Measurements from ENCODE around the gene LPGAT1. TPM values are rescaled to one million over a fixed set of nuclear protein-coding genes. Genes with fewer than 3 reads are reported as not detected.

Gene LPGAT1
- total and polyA plus RNA-seq, 2 donors (not counting 3 experiments of a cell fraction or from before 2014, with no cell fraction given), result 6.1 to 46.0 TPM

DNA sequence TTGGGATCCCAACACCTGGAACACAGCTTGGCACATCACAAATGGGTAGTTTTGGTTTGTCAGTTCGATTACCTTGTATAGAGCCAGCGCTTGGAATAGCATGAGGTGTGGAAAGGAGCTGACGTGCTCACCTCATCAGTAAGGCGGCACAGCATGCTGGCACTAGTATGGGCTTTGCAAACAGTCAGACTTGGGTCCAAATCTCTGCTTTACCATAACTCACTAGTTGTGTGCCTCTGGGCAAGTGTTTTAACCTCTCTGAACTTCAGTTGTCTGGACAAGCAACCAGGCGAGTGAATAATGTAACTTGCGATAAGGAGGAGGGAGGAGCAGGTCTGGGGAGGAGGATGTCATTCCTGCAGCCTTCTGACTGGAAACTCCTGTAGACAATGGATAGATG lies 128.8 kb downstream of the LPGAT1 start:
- no peak overlapping the region for H3K9ac ChIP-seq (replicated peaks; ENCODE audit: extremely low read depth, insufficient read depth, low read length)
- intact Hi-C loops (cut with micrococcal nuclease), result no loop called here
- no peaks in the 10 kb centered on the region for H4K20me1 ChIP-seq (replicated peaks; ENCODE audit: control insufficient read depth, extremely low read depth, insufficient read depth, low read length)
- H2AFZ ChIP-seq (ENCODE audit: low read depth, low read length), result no peak overlapping the region
- no peaks in the 10 kb centered on the region for H3K9me3 ChIP-seq (replicated peaks; ENCODE audit: control insufficient read depth, insufficient read depth, low read length)
- no peaks in the 10 kb centered on the region for H3K9me1 ChIP-seq (replicated peaks; ENCODE audit: control insufficient read depth, extremely low read depth, insufficient read depth, low read length)
- H3K4me3 ChIP-seq (replicated peaks in 1 of 3; ENCODE audit: insufficient read depth in 1 of 3, low read depth in 1 of 3, low read length in 3 of 3), result no peak overlapping the region
- no peak overlapping the region for H3K27ac ChIP-seq (ENCODE audit: insufficient read depth, low read depth, low read length)
- peaks cover 10 to 11% of the 10 kb centered on the region in 2 experiments for H3K27me3 ChIP-seq (ENCODE audit: control insufficient read depth in 2 of 2, insufficient read depth in 2 of 2, low read length in 2 of 2)
- FAIRE-seq (no peak), DNase-seq (ENCODE audit: low read depth, low spot score) (no peak)
- TF ChIP-seq, protein P1, sequence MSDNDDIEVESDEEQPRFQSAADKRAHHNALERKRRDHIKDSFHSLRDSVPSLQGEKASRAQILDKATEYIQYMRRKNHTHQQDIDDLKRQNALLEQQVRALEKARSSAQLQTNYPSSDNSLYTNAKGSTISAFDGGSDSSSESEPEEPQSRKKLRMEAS (IDR thresholded peaks at IDR 0.05; ENCODE audit: insufficient read depth, insufficient read length), result no peak
- no peak for TF ChIP-seq POLR2A (IDR thresholded peaks at IDR 0.05; ENCODE audit: low read depth, low read length)
- no peak for TF ChIP-seq EZH2 (IDR thresholded peaks at IDR 0.05; ENCODE audit: borderline replicate concordance, low read depth, low read length, severe bottlenecking)
- no peak for TF ChIP-seq MYC (IDR thresholded peaks at IDR 0.05; ENCODE audit: low read depth, low read length)
- no peak for TF ChIP-seq GATA2 (IDR thresholded peaks at IDR 0.05; ENCODE audit: insufficient read depth, insufficient read length, low read depth, low read length)
- TF ChIP-seq, protein P2, sequence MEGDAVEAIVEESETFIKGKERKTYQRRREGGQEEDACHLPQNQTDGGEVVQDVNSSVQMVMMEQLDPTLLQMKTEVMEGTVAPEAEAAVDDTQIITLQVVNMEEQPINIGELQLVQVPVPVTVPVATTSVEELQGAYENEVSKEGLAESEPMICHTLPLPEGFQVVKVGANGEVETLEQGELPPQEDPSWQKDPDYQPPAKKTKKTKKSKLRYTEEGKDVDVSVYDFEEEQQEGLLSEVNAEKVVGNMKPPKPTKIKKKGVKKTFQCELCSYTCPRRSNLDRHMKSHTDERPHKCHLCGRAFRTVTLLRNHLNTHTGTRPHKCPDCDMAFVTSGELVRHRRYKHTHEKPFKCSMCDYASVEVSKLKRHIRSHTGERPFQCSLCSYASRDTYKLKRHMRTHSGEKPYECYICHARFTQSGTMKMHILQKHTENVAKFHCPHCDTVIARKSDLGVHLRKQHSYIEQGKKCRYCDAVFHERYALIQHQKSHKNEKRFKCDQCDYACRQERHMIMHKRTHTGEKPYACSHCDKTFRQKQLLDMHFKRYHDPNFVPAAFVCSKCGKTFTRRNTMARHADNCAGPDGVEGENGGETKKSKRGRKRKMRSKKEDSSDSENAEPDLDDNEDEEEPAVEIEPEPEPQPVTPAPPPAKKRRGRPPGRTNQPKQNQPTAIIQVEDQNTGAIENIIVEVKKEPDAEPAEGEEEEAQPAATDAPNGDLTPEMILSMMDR (IDR thresholded peaks at IDR 0.05; ENCODE audit: extremely low read depth in 1 of 2, insufficient read depth in 1 of 2, low read depth in 1 of 2, low read length in 2 of 2), result no peak
- no peak for TF ChIP-seq POLR2AphosphoS5 (IDR thresholded peaks at IDR 0.05; ENCODE audit: insufficient read depth, low read depth, low read length)
- no peak for TF ChIP-seq JUN (IDR thresholded peaks at IDR 0.05; ENCODE audit: borderline replicate concordance, insufficient read depth, insufficient read length, low read depth)
- no peak for TF ChIP-seq FOS (IDR thresholded peaks at IDR 0.05; ENCODE audit: borderline replicate concordance, insufficient read depth, low read length)
- no peaks in the 10 kb centered on the region for H3K4me1 ChIP-seq (ENCODE audit: control insufficient read depth, extremely low read depth, insufficient read depth, low read length)
- no TSS peak for BruUV-seq (replicated peaks)
- ChIA-PET POLR2A (no interaction called here), CTCF (interaction anchor here (0.7 kb wide), 1 partner anchor 97 kb away, joined by 3 read pairs; no protein-coding TSS in a partner anchor)
- dilution Hi-C loops (cut with MboI; ENCODE audit: extremely low pct_ligation_motif_present, low sequenced_read_pairs), result no loop called here
- H3K36me3 ChIP-seq (ENCODE audit: control insufficient read depth in 2 of 2, extremely low read depth in 1 of 2, insufficient read depth in 2 of 2, low read length in 2 of 2), result no peaks in the 10 kb centered on the region
- no peak overlapping the region for H3K4me2 ChIP-seq (ENCODE audit: insufficient read depth, low read length)
- H3K79me2 ChIP-seq (ENCODE audit: control insufficient read depth, insufficient read depth, low read length), result no peaks in the 10 kb centered on the region
